OCI-LY7 (cell line): ENCODE data around the gene DGKB.

Experiments used
- CTCF ChIP-seq: fragments of 200-600 bp; sonication (generic); conservative IDR thresholded peaks from 2 replicates; pipeline ENCODE4 v1.5.1; 2014; ENCODE audit warnings: mild to moderate bottlenecking, antibody characterized with exemption, low read length, moderate library complexity, mixed read lengths
- EZH2phosphoT487 ChIP-seq: fragments of 200-600 bp; sonication (generic); IDR thresholded peaks from 2 replicates; pipeline ENCODE4 v1.6.1; 2018; ENCODE audit warnings: low read depth, borderline replicate concordance, mild to moderate bottlenecking, mixed run types, antibody characterized with exemption, low read length, moderate library complexity, mixed read lengths

GRCh38 chr7:14156436-14156835, 746.1 kb downstream of the DGKB start:
- no peak for TF ChIP-seq CTCF
- no peak for TF ChIP-seq EZH2phosphoT487
